DOHH2 (cell line): ENCODE results near the gene GDAP1L1.
A peak's percentile ranks its signal among the peaks of the same experiment; 100 is the strongest.

Experiments
- H3F3A ChIP-seq: fragments of 200-600 bp; sonication (generic), shearing (Covaris generic); 2 replicates; pipeline ENCODE4 v1.6.0; 2016; ENCODE audit warnings: antibody characterized with exemption, mild to moderate bottlenecking; ENCODE audit not compliant: control insufficient read depth, insufficient read depth
- H3K27ac ChIP-seq: fragments of 200-600 bp; sonication (generic); 2 replicates; pipeline ENCODE4 v1.5.1; 2014; ENCODE audit warnings: low read depth, mild to moderate bottlenecking, low read length, moderate library complexity
- H3K27me3 ChIP-seq: fragments of 200-600 bp; sonication (generic); 2 replicates; pipeline ENCODE4 v1.6.1; 2014; ENCODE audit warnings: mild to moderate bottlenecking, low read length, mixed read lengths; ENCODE audit not compliant: control insufficient read depth
- H3K36me3 ChIP-seq: fragments of 200-600 bp; sonication (generic); 2 replicates; pipeline ENCODE4 v1.6.1; 2014; ENCODE audit warnings: mild to moderate bottlenecking, low read length, moderate library complexity, mixed read lengths; ENCODE audit not compliant: control insufficient read depth
- H3K4me1 ChIP-seq: fragments of 200-600 bp; sonication (generic); 2 replicates; pipeline ENCODE4 v1.6.1; 2014; ENCODE audit warnings: mild to moderate bottlenecking, low read length, mixed read lengths; ENCODE audit not compliant: control insufficient read depth
- H3K4me2 ChIP-seq: fragments of 200-600 bp; sonication (generic); 2 replicates; pipeline ENCODE4 v1.6.0; 2014; ENCODE audit warnings: mild to moderate bottlenecking, low read length, moderate library complexity
- H3K4me3 ChIP-seq: fragments of 200-600 bp; sonication (generic); 2 replicates; pipeline ENCODE4 v1.5.1; 2014; ENCODE audit warnings: mild to moderate bottlenecking, low read length, mixed read lengths
- H3K79me2 ChIP-seq: fragments of 200-600 bp; sonication (generic); 2 replicates; pipeline ENCODE4 v1.6.1; 2014; ENCODE audit warnings: mild to moderate bottlenecking, low read length, mixed read lengths; ENCODE audit not compliant: control insufficient read depth
- H3K9me2 ChIP-seq: fragments of 200-600 bp; sonication (generic); replicated peaks from 2 replicates; pipeline ENCODE4 v1.6.1; 2014; ENCODE audit warnings: mild to moderate bottlenecking, low read length, mixed read lengths; ENCODE audit not compliant: control insufficient read depth
- H3K9me3 ChIP-seq: fragments of 200-600 bp; sonication (generic); 2 replicates; pipeline ENCODE4 v1.6.1; 2014; ENCODE audit warnings: antibody characterized with exemption, low read length, mixed read lengths; ENCODE audit not compliant: control insufficient read depth, insufficient read depth
- H4K20me1 ChIP-seq: fragments of 200-600 bp; sonication (generic); 2 replicates; pipeline ENCODE4 v1.6.0; 2014; ENCODE audit warnings: low read depth, mild to moderate bottlenecking, antibody characterized with exemption, low read length, moderate library complexity; ENCODE audit not compliant: control insufficient read depth, insufficient read depth
- CTCF ChIP-seq: fragments of 200-600 bp; sonication (generic); IDR thresholded peaks from one replicate; pipeline ENCODE4 v1.5.1; 2014; ENCODE audit warnings: antibody characterized with exemption, mild to moderate bottlenecking, low read depth, low read length; ENCODE audit not compliant: poor library complexity, severe bottlenecking
- EZH2phosphoT487 ChIP-seq: fragments of 200-600 bp; sonication (generic); IDR thresholded peaks from 2 replicates; pipeline ENCODE4 v1.6.1; 2017; ENCODE audit warnings: borderline replicate concordance, mild to moderate bottlenecking, antibody characterized with exemption, low read length, moderate library complexity, mixed read lengths

GDAP1L1 gene

GRCh38 chr20:44204832-44205215, 42.3 kb upstream of the GDAP1L1 start:
- H3K4me2 ChIP-seq = no peak overlapping the region
- H3K27me3 ChIP-seq = no peaks in the 10 kb centered on the region
- no peaks in the 10 kb centered on the region for H3K9me3 ChIP-seq
- TF ChIP-seq CTCF = no peak
- no peak for TF ChIP-seq EZH2phosphoT487
- H3K4me1 ChIP-seq = peaks cover 26% of the 10 kb centered on the region
- peaks cover 78% of the 10 kb centered on the region for H3K36me3 ChIP-seq
- peaks cover 18% of the 10 kb centered on the region for H4K20me1 ChIP-seq
- no peaks in the 10 kb centered on the region for H3K9me2 ChIP-seq
- H3K27ac ChIP-seq = no peak overlapping the region
- H3K79me2 ChIP-seq = peaks cover 74% of the 10 kb centered on the region
- no peaks in the 10 kb centered on the region for H3F3A ChIP-seq
- no peak overlapping the region for H3K4me3 ChIP-seq

GRCh38 chr20:44206132-44206531, 41.0 kb upstream of the GDAP1L1 start:
- no peak overlapping the region for H3K4me2 ChIP-seq
- peaks cover 20% of the 10 kb centered on the region for H4K20me1 ChIP-seq
- H3K9me3 ChIP-seq = no peaks in the 10 kb centered on the region
- peaks cover 68% of the 10 kb centered on the region for H3K36me3 ChIP-seq
- H3F3A ChIP-seq = no peaks in the 10 kb centered on the region
- H3K27ac ChIP-seq = no peak overlapping the region
- TF ChIP-seq CTCF (no peak), EZH2phosphoT487 (no peak)
- peaks cover 26% of the 10 kb centered on the region for H3K4me1 ChIP-seq
- no peak overlapping the region for H3K4me3 ChIP-seq
- H3K27me3 ChIP-seq = no peaks in the 10 kb centered on the region
- H3K9me2 ChIP-seq = no peaks in the 10 kb centered on the region
- H3K79me2 ChIP-seq = peaks cover 76% of the 10 kb centered on the region

GRCh38 chr20:44207126-44207723, 39.9 kb upstream of the GDAP1L1 start:
- no peaks in the 10 kb centered on the region for H3K9me3 ChIP-seq
- no peaks in the 10 kb centered on the region for H3K9me2 ChIP-seq
- TF ChIP-seq EZH2phosphoT487 (no peak), CTCF (no peak)
- H3K4me2 ChIP-seq = peak overlapping the region; percentile 97
- peaks cover 34% of the 10 kb centered on the region for H3K4me1 ChIP-seq
- no peaks in the 10 kb centered on the region for H3K27me3 ChIP-seq
- H4K20me1 ChIP-seq = peaks cover 20% of the 10 kb centered on the region
- peaks cover 67% of the 10 kb centered on the region for H3K79me2 ChIP-seq
- H3K4me3 ChIP-seq = peak overlapping the region; percentile 91; the same call in 1 of the 2 replicates
- peaks cover 57% of the 10 kb centered on the region for H3K36me3 ChIP-seq
- H3K27ac ChIP-seq = no peak overlapping the region
- no peaks in the 10 kb centered on the region for H3F3A ChIP-seq
